SK-N-MC (cell line): Measurements from ENCODE around the gene TNIK.

Experiments
- EZH2 ChIP-seq: fragments of 200-600 bp; sonication (generic); IDR thresholded peaks from one replicate; pipeline ENCODE4 v1.6.1; 2017; ENCODE audit warnings: antibody characterized with exemption
- POLR2AphosphoS5 ChIP-seq: IDR thresholded peaks from 2 replicates; pipeline ENCODE4 v1.6.1; 2012; ENCODE audit warnings: mild to moderate bottlenecking, low read depth, low read length, borderline replicate concordance

DNA sequence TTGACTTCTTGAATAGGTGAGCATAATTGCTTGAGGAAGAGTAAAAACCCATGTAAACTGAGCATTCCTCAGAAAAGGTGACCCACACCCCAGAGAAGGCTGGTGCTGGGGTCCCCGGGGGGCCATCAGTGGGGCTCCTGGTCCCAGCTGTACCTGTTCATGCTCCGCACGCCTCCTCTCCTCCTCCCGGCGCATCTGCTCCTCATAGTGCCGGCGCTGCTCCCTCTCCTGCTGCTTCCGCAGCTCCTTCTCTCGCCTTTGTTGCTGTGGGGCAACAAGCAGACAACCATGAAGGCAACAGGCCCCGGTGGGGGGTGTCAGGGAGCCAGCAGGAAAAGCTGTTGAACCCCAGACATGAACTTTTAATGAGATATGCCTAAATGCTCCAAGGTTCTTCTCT is 320.0 kb downstream of the TNIK start:
- TF ChIP-seq POLR2AphosphoS5 (no peak), EZH2 (no peak)
